Panc1 (cell line): ENCODE measurements around the gene FAM168B. TPM values are rescaled to one million over a fixed set of nuclear protein-coding genes. Genes with fewer than 3 reads are reported as not detected.

ENCODE experiments used
- ATAC-seq: fragments of 200-7000 bp; cut with Tn5 transposase; 2 replicates; pipeline ENCODE4 v1.9.1; 2020; ENCODE audit warnings: mild to moderate bottlenecking, moderate library complexity
- BruUV-seq: library from RNA; stranded (reverse); fragments of 400-500 nt; replicated peaks from 2 replicates; lab custom pipeline; 2021; lab: Mats Ljungman, UMichigan
- CTCF ChIA-PET: fragments of 300-600 bp; sonication (Branson Sonifier 250); formaldehyde crosslinking; loops from one replicate; lab custom pipeline; 2022; ENCODE audit warnings: antibody characterized with exemption; lab: Charles Lee
- POLR2A ChIA-PET: fragments of 300-600 bp; sonication (Branson Sonifier 250); formaldehyde crosslinking; loops from one replicate; lab custom pipeline; 2022; ENCODE audit warnings: antibody characterized with exemption; lab: Charles Lee
- DNase-seq: peaks from one replicate; pipeline ENCODE4 v3.0.0-alpha.2; 2010; ENCODE audit warnings: low read depth, low spot score
- H3K27ac ChIP-seq: 2 replicates; pipeline ENCODE4 v1.5.1; 2011; ENCODE audit warnings: mild to moderate bottlenecking, low read length, inconsistent platforms
- H3K27me3 ChIP-seq: fragments of 200-500 bp; sonication (Bioruptor generic); 2 replicates; pipeline ENCODE4 v1.6.0; 2014; ENCODE audit warnings: low read length, inconsistent platforms; ENCODE audit not compliant: control insufficient read depth, insufficient read depth
- H3K36me3 ChIP-seq: fragments of 200-500 bp; sonication (Bioruptor generic); 2 replicates; pipeline ENCODE4 v1.5.1; 2014; ENCODE audit warnings: inconsistent platforms, mild to moderate bottlenecking, low read length, moderate library complexity; ENCODE audit not compliant: control insufficient read depth, insufficient read depth
- H3K4me1 ChIP-seq: 2 replicates; pipeline ENCODE4 v1.5.1; 2011; ENCODE audit warnings: inconsistent platforms, mild to moderate bottlenecking, low read length, moderate library complexity; ENCODE audit not compliant: control insufficient read depth, insufficient read depth
- H3K4me3 ChIP-seq, 2 experiments: 2 replicates each; pipeline ENCODE4 v1.5.1; 2011 to 2012; ENCODE audit warnings: low read depth in 2 of 2, low read length in 2 of 2, mild to moderate bottlenecking in 2 of 2, inconsistent platforms in 1 of 2, moderate library complexity in 1 of 2
- H3K9me3 ChIP-seq: fragments of 200-500 bp; sonication (Bioruptor generic); 2 replicates; pipeline ENCODE4 v1.5.1; 2014; ENCODE audit warnings: low read depth, mild to moderate bottlenecking, inconsistent platforms, low read length, moderate library complexity; ENCODE audit not compliant: control insufficient read depth, insufficient read depth
- POLR2AphosphoS5 ChIP-seq: IDR thresholded peaks from 2 replicates; pipeline ENCODE4 v1.6.1; 2012; ENCODE audit warnings: mild to moderate bottlenecking, low read depth, low read length, moderate library complexity
- SIN3A ChIP-seq: IDR thresholded peaks from 2 replicates; pipeline ENCODE4 v1.6.1; 2012; ENCODE audit warnings: low read depth, mild to moderate bottlenecking, low read length, moderate library complexity, borderline replicate concordance; ENCODE audit not compliant: insufficient read depth
- TCF7L2 ChIP-seq: IDR thresholded peaks from 2 replicates; pipeline ENCODE4 v1.6.1; 2011; ENCODE audit warnings: mild to moderate bottlenecking, low read depth, low read length, inconsistent platforms
- in situ Hi-C: cut with HindIII; loops from 2 replicates; pipeline ENCODE4 v1.10.0; 2016; ENCODE audit warnings: low sequenced_read_pairs, low pct_unique_long_range_greater_than_20kb
- intact Hi-C: fragments of 100-400 bp; cut with micrococcal nuclease; formaldehyde crosslinking; loops from one replicate; pipeline ENCODE4 v1.10.0; 2022; ENCODE audit not compliant: unreplicated experiment
- total RNA-seq: library from RNA; stranded (reverse); gene quantifications from one replicate; pipeline ENCODE4 v1.2.1, GENCODE V29; 2021; ENCODE audit not compliant: unreplicated experiment
- TF ChIP-seq, protein P1 (sequence below): fragments of 450-650 bp; IDR thresholded peaks from 2 replicates; pipeline ENCODE4 v1.5.1; 2017; ENCODE audit warnings: mild to moderate bottlenecking
- TF ChIP-seq, protein P2 (sequence below), 2 experiments: IDR thresholded peaks; 2 replicates each; pipeline ENCODE4 v1.6.1; 2011 to 2012; ENCODE audit warnings: low read depth in 2 of 2, control low read depth in 1 of 2, low read length in 1 of 2, mild to moderate bottlenecking in 1 of 2, moderate library complexity in 1 of 2; ENCODE audit not compliant: insufficient read depth in 1 of 2

Gene FAM168B
- total RNA-seq, 1 experiment from 2014 or later, result 137 TPM

DNA sequence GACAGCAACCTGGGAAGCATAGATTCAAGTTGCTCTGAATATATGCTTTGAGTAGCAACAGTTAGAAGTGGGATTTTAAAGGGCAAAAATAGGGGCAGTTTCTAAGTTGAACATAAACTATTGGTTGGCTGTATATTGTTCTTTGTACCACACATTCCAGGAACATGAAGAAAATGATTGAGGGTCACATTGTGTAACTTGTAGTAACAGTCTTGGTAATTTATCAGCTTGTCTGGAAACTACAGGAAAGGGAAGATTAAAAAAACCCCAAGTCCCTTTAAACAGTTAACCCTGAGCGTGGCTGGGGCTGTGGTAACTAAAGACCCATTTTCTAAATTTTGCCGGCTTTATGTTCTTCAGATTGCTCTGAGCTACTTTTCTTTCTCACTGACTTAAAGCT, 19.3 kb upstream of the FAM168B start:
- intact Hi-C loops, result no loop called here
- in situ Hi-C loops, result no loop called here
- TF ChIP-seq, protein P1, sequence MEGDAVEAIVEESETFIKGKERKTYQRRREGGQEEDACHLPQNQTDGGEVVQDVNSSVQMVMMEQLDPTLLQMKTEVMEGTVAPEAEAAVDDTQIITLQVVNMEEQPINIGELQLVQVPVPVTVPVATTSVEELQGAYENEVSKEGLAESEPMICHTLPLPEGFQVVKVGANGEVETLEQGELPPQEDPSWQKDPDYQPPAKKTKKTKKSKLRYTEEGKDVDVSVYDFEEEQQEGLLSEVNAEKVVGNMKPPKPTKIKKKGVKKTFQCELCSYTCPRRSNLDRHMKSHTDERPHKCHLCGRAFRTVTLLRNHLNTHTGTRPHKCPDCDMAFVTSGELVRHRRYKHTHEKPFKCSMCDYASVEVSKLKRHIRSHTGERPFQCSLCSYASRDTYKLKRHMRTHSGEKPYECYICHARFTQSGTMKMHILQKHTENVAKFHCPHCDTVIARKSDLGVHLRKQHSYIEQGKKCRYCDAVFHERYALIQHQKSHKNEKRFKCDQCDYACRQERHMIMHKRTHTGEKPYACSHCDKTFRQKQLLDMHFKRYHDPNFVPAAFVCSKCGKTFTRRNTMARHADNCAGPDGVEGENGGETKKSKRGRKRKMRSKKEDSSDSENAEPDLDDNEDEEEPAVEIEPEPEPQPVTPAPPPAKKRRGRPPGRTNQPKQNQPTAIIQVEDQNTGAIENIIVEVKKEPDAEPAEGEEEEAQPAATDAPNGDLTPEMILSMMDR, result no peak
- TF ChIP-seq, protein P2, sequence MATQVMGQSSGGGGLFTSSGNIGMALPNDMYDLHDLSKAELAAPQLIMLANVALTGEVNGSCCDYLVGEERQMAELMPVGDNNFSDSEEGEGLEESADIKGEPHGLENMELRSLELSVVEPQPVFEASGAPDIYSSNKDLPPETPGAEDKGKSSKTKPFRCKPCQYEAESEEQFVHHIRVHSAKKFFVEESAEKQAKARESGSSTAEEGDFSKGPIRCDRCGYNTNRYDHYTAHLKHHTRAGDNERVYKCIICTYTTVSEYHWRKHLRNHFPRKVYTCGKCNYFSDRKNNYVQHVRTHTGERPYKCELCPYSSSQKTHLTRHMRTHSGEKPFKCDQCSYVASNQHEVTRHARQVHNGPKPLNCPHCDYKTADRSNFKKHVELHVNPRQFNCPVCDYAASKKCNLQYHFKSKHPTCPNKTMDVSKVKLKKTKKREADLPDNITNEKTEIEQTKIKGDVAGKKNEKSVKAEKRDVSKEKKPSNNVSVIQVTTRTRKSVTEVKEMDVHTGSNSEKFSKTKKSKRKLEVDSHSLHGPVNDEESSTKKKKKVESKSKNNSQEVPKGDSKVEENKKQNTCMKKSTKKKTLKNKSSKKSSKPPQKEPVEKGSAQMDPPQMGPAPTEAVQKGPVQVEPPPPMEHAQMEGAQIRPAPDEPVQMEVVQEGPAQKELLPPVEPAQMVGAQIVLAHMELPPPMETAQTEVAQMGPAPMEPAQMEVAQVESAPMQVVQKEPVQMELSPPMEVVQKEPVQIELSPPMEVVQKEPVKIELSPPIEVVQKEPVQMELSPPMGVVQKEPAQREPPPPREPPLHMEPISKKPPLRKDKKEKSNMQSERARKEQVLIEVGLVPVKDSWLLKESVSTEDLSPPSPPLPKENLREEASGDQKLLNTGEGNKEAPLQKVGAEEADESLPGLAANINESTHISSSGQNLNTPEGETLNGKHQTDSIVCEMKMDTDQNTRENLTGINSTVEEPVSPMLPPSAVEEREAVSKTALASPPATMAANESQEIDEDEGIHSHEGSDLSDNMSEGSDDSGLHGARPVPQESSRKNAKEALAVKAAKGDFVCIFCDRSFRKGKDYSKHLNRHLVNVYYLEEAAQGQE (IDR thresholded peaks at IDR 0.05; ENCODE audit: insufficient read depth in 1 of 2, low read depth in 2 of 2, low read length in 1 of 2), result no peak
- TF ChIP-seq POLR2AphosphoS5, result no peak
- TF ChIP-seq SIN3A, result no peak
- no peak for TF ChIP-seq TCF7L2
- H3K27me3 ChIP-seq, result no peaks in the 10 kb centered on the region
- ChIA-PET POLR2A (no interaction called here), CTCF (no interaction called here)
- no peaks in the 10 kb centered on the region for H3K36me3 ChIP-seq
- H3K9me3 ChIP-seq, result no peaks in the 10 kb centered on the region
- no TSS peak for BruUV-seq
- no peak for DNase-seq
- H3K4me1 ChIP-seq, result peaks cover 2% of the 10 kb centered on the region; the same call in 1 of the 2 replicates
- H3K27ac ChIP-seq, result no peak overlapping the region
- no peak for ATAC-seq
- no peak overlapping the region for H3K4me3 ChIP-seq

DNA sequence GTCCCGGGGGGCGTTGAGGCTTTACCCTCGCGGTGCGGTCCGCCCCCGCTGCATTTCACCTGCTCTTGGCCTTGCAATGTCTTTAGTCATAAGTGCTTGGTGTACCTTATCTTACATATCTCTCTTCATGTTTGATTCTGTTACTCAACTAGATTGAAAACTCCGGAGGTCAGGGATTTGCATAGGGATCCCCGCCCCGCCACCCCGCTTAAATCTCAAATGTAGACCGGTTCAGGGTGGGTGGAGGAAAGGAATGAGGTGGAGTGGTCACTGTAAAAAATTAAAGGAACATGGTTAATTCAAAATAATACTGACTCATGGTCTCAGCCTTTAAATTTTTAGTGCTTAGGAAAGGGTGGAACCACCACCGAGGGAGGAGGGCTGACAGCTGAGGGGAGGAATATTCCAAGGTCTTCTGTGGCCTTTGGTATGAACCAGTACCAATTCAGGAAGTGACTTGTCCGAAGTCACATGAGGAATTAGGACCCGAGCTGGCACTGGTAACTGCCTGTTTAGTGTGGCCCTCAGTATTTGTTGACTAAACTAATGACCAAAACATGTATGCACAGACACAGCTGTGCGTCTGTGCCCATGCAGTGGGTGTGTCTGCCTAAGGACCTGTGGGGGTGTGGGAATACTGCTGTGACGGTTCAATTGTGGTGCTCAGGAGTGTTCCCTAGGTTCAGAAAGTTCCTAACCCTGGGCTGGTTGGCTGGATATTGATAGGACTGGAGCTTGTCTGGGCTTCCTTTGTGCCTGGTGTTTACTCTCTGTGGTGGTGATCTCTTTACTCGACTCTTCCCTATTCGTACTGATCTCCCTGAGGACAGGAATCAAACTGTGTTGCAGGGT, 12.9 kb upstream of the FAM168B start:
- intact Hi-C loops (no loop called here), in situ Hi-C loops (no loop called here)
- ChIA-PET POLR2A (no interaction called here), CTCF (no interaction called here)
- BruUV-seq, result TSS peak; percentile 67
- Histone ChIP-seq H3K27ac (peak overlapping the region; percentile 96), H3K9me3 (no peaks in the 10 kb centered on the region), H3K4me3 (peak overlapping the region; percentile 95 to 96), H3K36me3 (no peaks in the 10 kb centered on the region; the same call in 1 of the 2 replicates), H3K4me1 (peaks cover 19% of the 10 kb centered on the region), H3K27me3 (no peaks in the 10 kb centered on the region)
- ATAC-seq (0 out of 2 replicates have a peak, but pooled peaks have one; percentile 10), DNase-seq (no peak)
- TF ChIP-seq POLR2AphosphoS5, result no peak
- TF ChIP-seq SIN3A, result no peak
- TF ChIP-seq TCF7L2, result no peak
- TF ChIP-seq, protein P1, result no peak
- TF ChIP-seq, protein P2 (IDR thresholded peaks at IDR 0.05; ENCODE audit: insufficient read depth in 1 of 2, low read depth in 2 of 2, low read length in 1 of 2), result no peak
